ENCODE results near the gene HSPBP1. TPM values are rescaled to one million over a fixed set of nuclear protein-coding genes. Genes with fewer than 3 reads are reported as not detected.

The HSPBP1 gene
- total RNA-seq, 4 donors from 2014 or later: 18.5 to 41.7 (median 36.7) TPM

DNA sequence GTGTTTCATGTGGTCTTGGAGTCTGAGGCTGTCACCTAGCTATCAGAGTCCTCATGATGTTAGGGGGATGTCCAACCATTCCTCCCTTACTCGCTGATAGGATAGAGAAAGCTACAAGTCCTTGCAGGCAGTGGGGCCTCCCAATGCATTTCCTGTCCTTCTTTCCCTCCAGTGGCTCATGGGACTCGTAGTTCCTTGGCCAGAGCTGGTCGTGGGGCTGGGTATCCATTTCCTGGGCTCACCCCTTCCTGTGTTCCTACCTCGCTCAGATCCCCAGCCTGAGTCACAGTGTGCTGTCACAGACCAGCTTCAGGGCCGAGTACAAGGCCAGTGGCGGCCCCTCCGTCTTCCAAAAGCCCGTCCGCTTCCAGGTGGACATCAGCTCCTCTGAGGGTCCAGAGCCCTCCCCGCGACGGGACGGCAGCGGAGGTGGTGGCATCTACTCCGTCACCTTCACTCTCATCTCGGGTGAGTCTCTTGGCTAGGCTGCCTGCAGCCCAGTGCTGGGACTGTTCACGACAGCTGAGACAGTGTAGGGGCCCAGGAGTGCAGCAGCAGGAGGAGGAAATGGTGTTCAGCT lies 26.2 kb upstream of the HSPBP1 start:
- no peak for ATAC-seq

DNA sequence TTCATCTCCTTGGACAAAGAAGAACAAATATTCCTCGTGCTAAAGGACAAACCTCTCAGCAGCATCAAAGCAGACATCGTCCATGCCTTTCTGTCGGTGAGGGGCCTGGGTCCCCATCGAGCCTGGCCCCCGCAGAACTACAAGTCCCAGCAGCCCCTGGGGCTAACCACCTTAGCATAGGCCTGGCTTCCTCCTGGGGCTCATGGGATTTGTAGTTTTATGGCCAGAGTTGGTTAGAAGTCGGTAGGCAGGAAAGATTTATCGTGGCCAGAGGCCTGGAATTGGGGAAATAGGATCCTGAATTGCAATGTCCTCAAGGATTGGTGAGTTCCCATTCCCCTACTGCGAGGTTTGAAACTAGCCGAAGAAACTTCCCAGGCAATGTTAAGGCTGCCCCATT lies 25.6 kb upstream of the HSPBP1 start:
- in situ Hi-C loops (cut with MboI; ENCODE audit: low sequenced_read_pairs in 4 of 4): no loop called here
- intact Hi-C loops (cut with DNase I; ENCODE audit: low total_unique reads): no loop called here
- H3K9me3 ChIP-seq: no peaks in the 10 kb centered on the region
- no peaks in the 10 kb centered on the region for H3K36me3 ChIP-seq
- no peaks in the 10 kb centered on the region for H3K27me3 ChIP-seq
- H3K4me1 ChIP-seq: peaks cover 0 to 4% of the 10 kb centered on the region in 2 donors
- ATAC-seq: peak; percentile 62 to 70
- DNase-seq: peak; percentile 24 to 38
- no peak overlapping the region for H3K4me3 ChIP-seq
- H3K27ac ChIP-seq: no peak overlapping the region
- TF ChIP-seq POLR2A (IDR thresholded peaks at IDR 0.05): no peak
- TF ChIP-seq, protein P1, sequence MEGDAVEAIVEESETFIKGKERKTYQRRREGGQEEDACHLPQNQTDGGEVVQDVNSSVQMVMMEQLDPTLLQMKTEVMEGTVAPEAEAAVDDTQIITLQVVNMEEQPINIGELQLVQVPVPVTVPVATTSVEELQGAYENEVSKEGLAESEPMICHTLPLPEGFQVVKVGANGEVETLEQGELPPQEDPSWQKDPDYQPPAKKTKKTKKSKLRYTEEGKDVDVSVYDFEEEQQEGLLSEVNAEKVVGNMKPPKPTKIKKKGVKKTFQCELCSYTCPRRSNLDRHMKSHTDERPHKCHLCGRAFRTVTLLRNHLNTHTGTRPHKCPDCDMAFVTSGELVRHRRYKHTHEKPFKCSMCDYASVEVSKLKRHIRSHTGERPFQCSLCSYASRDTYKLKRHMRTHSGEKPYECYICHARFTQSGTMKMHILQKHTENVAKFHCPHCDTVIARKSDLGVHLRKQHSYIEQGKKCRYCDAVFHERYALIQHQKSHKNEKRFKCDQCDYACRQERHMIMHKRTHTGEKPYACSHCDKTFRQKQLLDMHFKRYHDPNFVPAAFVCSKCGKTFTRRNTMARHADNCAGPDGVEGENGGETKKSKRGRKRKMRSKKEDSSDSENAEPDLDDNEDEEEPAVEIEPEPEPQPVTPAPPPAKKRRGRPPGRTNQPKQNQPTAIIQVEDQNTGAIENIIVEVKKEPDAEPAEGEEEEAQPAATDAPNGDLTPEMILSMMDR (IDR thresholded peaks at IDR 0.05 in 4 of 5, conservative IDR thresholded peaks at IDR 0.05 in 1 of 5): no peak

More for the DNA sequence above, 26.2 kb upstream of the HSPBP1 start:
- no peaks in the 10 kb centered on the region for H3K36me3 ChIP-seq
- no peak for DNase-seq
- no peak overlapping the region for H3K4me3 ChIP-seq
- no peaks in the 10 kb centered on the region for H3K9me3 ChIP-seq
- H3K27me3 ChIP-seq: no peaks in the 10 kb centered on the region
- no peak for TF ChIP-seq POLR2A (IDR thresholded peaks at IDR 0.05)
- TF ChIP-seq, protein P1 (IDR thresholded peaks at IDR 0.05 in 4 of 5, conservative IDR thresholded peaks at IDR 0.05 in 1 of 5): no peak
- no peak overlapping the region for H3K27ac ChIP-seq
- in situ Hi-C loops (cut with MboI; ENCODE audit: low sequenced_read_pairs in 4 of 4): no loop called here
- H3K4me1 ChIP-seq: peaks cover 0 to 4% of the 10 kb centered on the region in 2 donors
- intact Hi-C loops (cut with DNase I; ENCODE audit: low total_unique reads): no loop called here

GRCh38 chr19:55304980-55305379 lies 25.1 kb upstream of the HSPBP1 start:
- in situ Hi-C loops (cut with MboI; ENCODE audit: low sequenced_read_pairs in 4 of 4): no loop called here
- H3K36me3 ChIP-seq: no peaks in the 10 kb centered on the region

GRCh38 chr19:55304279-55304978 lies 24.5 kb upstream of the HSPBP1 start:
- peak in 1 of 2 donors; percentile 72 for ATAC-seq
- DNase-seq: peak in 1 of 2 donors; percentile 55

More at GRCh38 chr19:55304980-55305379, 25.1 kb upstream of the HSPBP1 start:
- peaks cover 0 to 4% of the 10 kb centered on the region in 2 donors for H3K4me1 ChIP-seq
- no peak overlapping the region for H3K4me3 ChIP-seq
- ATAC-seq (no peak), DNase-seq (no peak)
- no peaks in the 10 kb centered on the region for H3K9me3 ChIP-seq
- TF ChIP-seq, protein P1 (IDR thresholded peaks at IDR 0.05 in 4 of 5, conservative IDR thresholded peaks at IDR 0.05 in 1 of 5): no peak
- no peak for TF ChIP-seq POLR2A (IDR thresholded peaks at IDR 0.05)
- intact Hi-C loops (cut with DNase I; ENCODE audit: low total_unique reads): no loop called here
- H3K27me3 ChIP-seq: no peaks in the 10 kb centered on the region
- no peak overlapping the region for H3K27ac ChIP-seq

More at GRCh38 chr19:55304279-55304978, 24.5 kb upstream of the HSPBP1 start:
- H3K9me3 ChIP-seq: no peaks in the 10 kb centered on the region
- H3K4me1 ChIP-seq: peaks cover 0 to 4% of the 10 kb centered on the region in 2 donors
- H3K27me3 ChIP-seq: no peaks in the 10 kb centered on the region
- no peak overlapping the region for H3K4me3 ChIP-seq
- H3K27ac ChIP-seq: peak overlapping the region in 1 of 4 donors; percentile 13
- no peaks in the 10 kb centered on the region for H3K36me3 ChIP-seq
- intact Hi-C loops (cut with DNase I; ENCODE audit: low total_unique reads): no loop called here
- TF ChIP-seq, protein P1 (IDR thresholded peaks at IDR 0.05 in 4 of 5, conservative IDR thresholded peaks at IDR 0.05 in 1 of 5): no peak
- TF ChIP-seq POLR2A (IDR thresholded peaks at IDR 0.05): no peak
- in situ Hi-C loops (cut with MboI; ENCODE audit: low sequenced_read_pairs in 4 of 4): no loop called here
